K562 (cell line): ENCODE data around the gene CCL4. TPM values are rescaled to one million over a fixed set of nuclear protein-coding genes. Genes with fewer than 3 reads are reported as not detected.

Experiments
- ATAC-seq: fragments of 200-7000 bp; cut with Tn5 transposase; 3 replicates; pipeline ENCODE4 v1.9.1; 2020; ENCODE audit warnings: moderate library complexity
- BruUV-seq: library from RNA; stranded (reverse); fragments of 400-500 nt; replicated peaks from 2 replicates; lab custom pipeline; 2021; lab: Mats Ljungman, UMichigan
- CTCF ChIA-PET: fragments of 300-600 bp; formaldehyde crosslinking; extraction: SDS; loops from one replicate; lab custom pipeline; 2021; ENCODE audit warnings: low intra/inter-chr PET ratio; lab: Yijun Ruan, JAX
- POLR2A ChIA-PET: fragments of 300-600, 350-650 bp; sonication (Branson Sonifier 250); formaldehyde crosslinking; extraction: SDS; loops from one replicate; lab custom pipeline; 2021; ENCODE audit warnings: antibody characterized with exemption, inconsistent platforms; lab: Yijun Ruan, JAX
- DNase-seq, 4 experiments: peaks; one replicate each; pipeline versions ENCODE4 v3.0.0 to v3.0.0-alpha.2; 2011 to 2018; ENCODE audit warnings: low spot score in 3 of 4, mixed read lengths in 3 of 4; ENCODE audit errors: extremely low read depth in 1 of 4
- FAIRE-seq: peaks from 2 replicates; lab custom pipeline; 2011; peaks lifted over from hg19 to GRCh38; lab: Jason Lieb, UNC
- H2AFZ ChIP-seq: 2 replicates; pipeline ENCODE4 v1.6.0; 2011; ENCODE audit warnings: low read depth, low read length, control low read depth, inconsistent platforms
- H3K27ac ChIP-seq: fragments of 200-600 bp; 3 replicates; pipeline ENCODE4 v1.8.0; 2011; ENCODE audit warnings: low read depth, mild to moderate bottlenecking, control low read depth, inconsistent platforms, low read length, moderate library complexity, mixed read lengths; ENCODE audit errors: extremely low read depth
- H3K27me3 ChIP-seq, 2 experiments: fragments of 300-600 bp in 1 of 2; 2 replicates in 1 of 2; 3 replicates in 1 of 2; pipeline versions ENCODE4 v1.6.0 to v1.8.0; 2011; ENCODE audit warnings: inconsistent platforms in 2 of 2, low read length in 2 of 2, mild to moderate bottlenecking in 1 of 2, mixed read lengths in 1 of 2, moderate library complexity in 1 of 2; ENCODE audit not compliant: control insufficient read depth in 2 of 2, insufficient read depth in 2 of 2
- H3K36me3 ChIP-seq: fragments of 300-600 bp; 3 replicates; pipeline ENCODE4 v1.8.0; 2011; ENCODE audit warnings: mild to moderate bottlenecking, low read length, inconsistent platforms; ENCODE audit not compliant: control insufficient read depth, insufficient read depth
- H3K4me1 ChIP-seq, 2 experiments: fragments of 200-600 bp in 1 of 2; replicated peaks in 1 of 2; 2 replicates in 1 of 2; 3 replicates in 1 of 2; pipeline versions ENCODE4 v1.5.1 to v1.8.0; 2011; ENCODE audit warnings: inconsistent platforms in 2 of 2, low read length in 2 of 2, mild to moderate bottlenecking in 1 of 2, mixed read lengths in 1 of 2, moderate library complexity in 1 of 2; ENCODE audit not compliant: control insufficient read depth in 2 of 2, insufficient read depth in 2 of 2
- H3K4me2 ChIP-seq: 2 replicates; pipeline ENCODE4 v1.6.1; 2011; ENCODE audit warnings: low read length, control low read depth, inconsistent platforms, mixed read lengths; ENCODE audit not compliant: insufficient read depth
- H3K4me3 ChIP-seq: fragments of 200-600 bp; sonication (generic), shearing (Covaris generic); 2 replicates; pipeline ENCODE4 v1.5.1; 2016; ENCODE audit warnings: control low read depth, inconsistent platforms
- H3K79me2 ChIP-seq: fragments of 200-600 bp; 3 replicates; pipeline ENCODE4 v1.8.0; 2011; ENCODE audit warnings: low read length, inconsistent platforms; ENCODE audit not compliant: control insufficient read depth, insufficient read depth
- H3K9ac ChIP-seq, 2 experiments: 2 replicates each; pipeline versions ENCODE4 v1.6.0 to v1.6.1; 2011; ENCODE audit warnings: low read depth in 2 of 2, low read length in 2 of 2, control low read depth in 1 of 2, inconsistent platforms in 1 of 2, mild to moderate bottlenecking in 1 of 2, mixed read lengths in 1 of 2; ENCODE audit not compliant: insufficient read depth in 1 of 2
- H3K9me1 ChIP-seq: one replicate; pipeline ENCODE4 v1.6.0; 2011; ENCODE audit warnings: inconsistent platforms, mild to moderate bottlenecking, low read length, moderate library complexity; ENCODE audit not compliant: control insufficient read depth, insufficient read depth
- H3K9me3 ChIP-seq: replicated peaks from 2 replicates; pipeline ENCODE4 v1.5.1; 2011; ENCODE audit warnings: low read depth, low read length, inconsistent platforms; ENCODE audit not compliant: control insufficient read depth, insufficient read depth
- H4K20me1 ChIP-seq: replicated peaks from 2 replicates; pipeline ENCODE4 v1.6.1; 2011; ENCODE audit warnings: low read length, inconsistent platforms, mixed read lengths; ENCODE audit not compliant: control insufficient read depth, insufficient read depth
- CC2D1A ChIP-seq: fragments of 450-650 bp; IDR thresholded peaks from 2 replicates; pipeline ENCODE4 v1.6.1; 2017; ENCODE audit warnings: mild to moderate bottlenecking
- CEBPB ChIP-seq: fragments of 450-650 bp; IDR thresholded peaks from 2 replicates; pipeline ENCODE4 v1.6.1; 2016; ENCODE audit warnings: missing genetic modification characterization, missing compliant biosample characterization
- FOXK2 ChIP-seq, 2 experiments: fragments of 450-650 bp; IDR thresholded peaks in 1 of 2; conservative IDR thresholded peaks in 1 of 2; 2 replicates each; pipeline ENCODE4 v1.6.1; 2016; ENCODE audit warnings: low read depth in 2 of 2, mild to moderate bottlenecking in 1 of 2
- GABPA ChIP-seq: fragments of 200-800 bp; sonication (Bioruptor generic); conservative IDR thresholded peaks from 2 replicates; pipeline ENCODE4 v1.6.1; 2016; ENCODE audit warnings: low read depth, missing genetic modification characterization, missing compliant biosample characterization
- SIRT6 ChIP-seq: IDR thresholded peaks from one replicate; pipeline ENCODE4 v1.6.1; 2012; ENCODE audit warnings: low read depth, mild to moderate bottlenecking, control low read depth, inconsistent platforms, low read length, moderate library complexity
- ZC3H11A ChIP-seq: IDR thresholded peaks from 2 replicates; pipeline ENCODE4 v1.6.1; 2012; ENCODE audit warnings: low read depth, low read length, improper control_type of control experiment
- ZNF318 ChIP-seq, 2 experiments: fragments of 450-650 bp; IDR thresholded peaks; 2 replicates each; pipeline ENCODE4 v1.6.1; 2016; ENCODE audit warnings: mild to moderate bottlenecking in 2 of 2, borderline replicate concordance in 1 of 2, low read depth in 1 of 2, moderate library complexity in 1 of 2
- WGBS: fragments of 100-300 bp; shearing (Covaris generic); methylation state at CpG from one replicate; pipeline ENCODE4 v1.1.6; 2016; ENCODE audit warnings: low coverage, mixed read lengths; ENCODE audit not compliant: insufficient coverage; ENCODE audit errors: missing lambda C conversion rate; 5-methylcytosine and 5-hydroxymethylcytosine counted together
- in situ Hi-C: fragments of 300-500 bp; cut with MboI; formaldehyde crosslinking; loops from 4 replicates; pipeline ENCODE4 v1.15.0; 2018; ENCODE audit warnings: inconsistent platforms, mixed read lengths
- intact Hi-C: fragments of 100-400 bp; cut with micrococcal nuclease; formaldehyde crosslinking; loops from 2 replicates; pipeline ENCODE4 v1.14.2; 2022
- polyA plus RNA-seq, 8 experiments: library from polyadenylated mRNA; depleted of rRNA in 4 of 8; stranded (reverse) in 5 of 8; unstranded in 3 of 8; fragments of >200 nt; fragmentation: Nextera tagmentation in 2 of 8; fragmentation: Illumina TruSeq in 1 of 8; extraction: Ambion mirVana in 2 of 8; extraction: Trizol in 1 of 8; gene quantifications; 2 replicates each; pipeline versions ENCODE4 v1.2.1 to v1.2.3, GENCODE V29; 2011 to 2014; ENCODE audit warnings: inconsistent platforms in 1 of 8, missing spikeins in 1 of 8
- total RNA-seq, 7 experiments: library from RNA; depleted of rRNA in 6 of 7; stranded (reverse); fragments of >200 nt in 6 of 7; fragmentation: Illumina TruSeq in 2 of 7; extraction: Trizol in 2 of 7; gene quantifications; 2 replicates each; pipeline versions ENCODE4 v1.2.1 to v1.2.3, GENCODE V29; 2011 to 2021; ENCODE audit warnings: low replicate concordance in 1 of 7

The CCL4 gene
- total and polyA plus RNA-seq, 9 of the 15 experiments (the other 6 are each of a cell fraction or from before 2014, with no cell fraction given): 0.91 TPM; not detected in 8

GRCh38 chr17:36059406-36059805 is 44.2 kb upstream of the CCL4 start:
- H3K4me2 ChIP-seq: no peak overlapping the region
- H3K36me3 ChIP-seq: no peaks in the 10 kb centered on the region
- no peaks in the 10 kb centered on the region for H4K20me1 ChIP-seq
- TF ChIP-seq SIRT6 (no peak), CEBPB (0 out of 2 replicates have a peak, but pooled peaks have one; percentile 15)
- no peak overlapping the region for H3K4me3 ChIP-seq
- peaks cover 0 to 4% of the 10 kb centered on the region in 2 experiments; a peak in 2 of 5 replicates for H3K27me3 ChIP-seq
- ATAC-seq: no peak
- CTCF ChIA-PET: no interaction called here
- POLR2A ChIA-PET: interaction anchor here (0.6 kb wide), 1 partner anchor 54 kb away, joined by 3 read pairs; no protein-coding TSS in a partner anchor
- FAIRE-seq: no peak
- no peaks in the 10 kb centered on the region for H3K4me1 ChIP-seq
- DNase-seq: no peak
- H3K27ac ChIP-seq: no peak overlapping the region
- no peaks in the 10 kb centered on the region for H3K9me3 ChIP-seq
- intact Hi-C loops: no loop called here
- no peaks in the 10 kb centered on the region for H3K79me2 ChIP-seq
- WGBS: 3% methylated on average over 7 of the region's 7 CpGs
- no peak overlapping the region for H3K9ac ChIP-seq
- in situ Hi-C loops: no loop called here
- no peak overlapping the region for H2AFZ ChIP-seq
- no TSS peak for BruUV-seq
- no peaks in the 10 kb centered on the region for H3K9me1 ChIP-seq

DNA sequence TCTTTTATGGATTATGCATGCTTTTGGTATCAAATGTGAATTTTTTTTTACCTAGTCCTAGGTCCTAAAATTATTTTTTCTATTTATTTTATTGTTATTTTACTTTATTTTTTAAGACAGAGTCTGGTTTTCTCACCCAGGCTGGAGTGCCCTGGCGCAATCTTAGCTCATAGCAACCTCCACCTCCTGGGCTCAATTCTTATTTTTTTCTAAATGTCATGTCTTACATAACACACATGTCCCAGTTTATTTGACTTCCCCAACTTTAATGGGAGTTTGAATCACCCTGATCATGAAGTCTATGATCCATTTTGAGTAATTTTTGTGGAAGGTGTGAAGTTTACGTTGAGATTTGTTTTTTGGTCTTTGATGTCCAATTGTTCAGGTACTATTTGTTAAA is 42.8 kb upstream of the CCL4 start:
- H4K20me1 ChIP-seq: no peaks in the 10 kb centered on the region
- H2AFZ ChIP-seq: no peak overlapping the region
- H3K4me2 ChIP-seq: no peak overlapping the region
- H3K9me3 ChIP-seq: no peaks in the 10 kb centered on the region
- H3K36me3 ChIP-seq: no peaks in the 10 kb centered on the region
- DNase-seq (no peak), FAIRE-seq (no peak), ATAC-seq (no peak)
- H3K27me3 ChIP-seq: peaks cover 0 to 4% of the 10 kb centered on the region in 2 experiments; a peak in 2 of 5 replicates
- no peak overlapping the region for H3K27ac ChIP-seq
- no peaks in the 10 kb centered on the region for H3K9me1 ChIP-seq
- ChIA-PET POLR2A (no interaction called here), CTCF (no interaction called here)
- 3% methylated on average over 2 of the region's 2 CpGs for WGBS
- no peak overlapping the region for H3K4me3 ChIP-seq
- in situ Hi-C loops: no loop called here
- no TSS peak for BruUV-seq
- H3K79me2 ChIP-seq: no peaks in the 10 kb centered on the region
- no peak overlapping the region for H3K9ac ChIP-seq
- intact Hi-C loops: no loop called here
- no peaks in the 10 kb centered on the region for H3K4me1 ChIP-seq
- no peak for TF ChIP-seq FOXK2 (conservative IDR thresholded peaks at IDR 0.05 in 1 of 2, IDR thresholded peaks at IDR 0.05 in 1 of 2; ENCODE audit: low read depth in 2 of 2)
- TF ChIP-seq ZNF318 (IDR thresholded peaks at IDR 0.05; ENCODE audit: borderline replicate concordance in 1 of 2, low read depth in 1 of 2): no peak
- TF ChIP-seq CC2D1A: no peak
- TF ChIP-seq GABPA (tag): no peak
- no peak for TF ChIP-seq ZC3H11A
